DOHH2 (cell line): ENCODE data around the gene P3H2.

Experiments
- CTCF ChIP-seq: fragments of 200-600 bp; sonication (generic); IDR thresholded peaks from one replicate; pipeline ENCODE4 v1.5.1; 2014; ENCODE audit warnings: antibody characterized with exemption, mild to moderate bottlenecking, low read depth, low read length; ENCODE audit not compliant: poor library complexity, severe bottlenecking
- EZH2phosphoT487 ChIP-seq: fragments of 200-600 bp; sonication (generic); IDR thresholded peaks from 2 replicates; pipeline ENCODE4 v1.6.1; 2017; ENCODE audit warnings: borderline replicate concordance, mild to moderate bottlenecking, antibody characterized with exemption, low read length, moderate library complexity, mixed read lengths

GRCh38 chr3:189967254-189967865 lies 153.3 kb downstream of the P3H2 start:
- TF ChIP-seq CTCF (peak; percentile 79), EZH2phosphoT487 (no peak)
